GM19238 (cell line): ENCODE measurements around the gene FFAR4.

Experiments
- DNase-seq: peaks from one replicate; pipeline ENCODE4 v3.0.0; 2011; ENCODE audit warnings: low spot score; ENCODE audit not compliant: insufficient read length

Gene FFAR4

GRCh38 chr10:93599778-93600177 lies 33.3 kb downstream of the FFAR4 start:
- no peak for DNase-seq

DNA sequence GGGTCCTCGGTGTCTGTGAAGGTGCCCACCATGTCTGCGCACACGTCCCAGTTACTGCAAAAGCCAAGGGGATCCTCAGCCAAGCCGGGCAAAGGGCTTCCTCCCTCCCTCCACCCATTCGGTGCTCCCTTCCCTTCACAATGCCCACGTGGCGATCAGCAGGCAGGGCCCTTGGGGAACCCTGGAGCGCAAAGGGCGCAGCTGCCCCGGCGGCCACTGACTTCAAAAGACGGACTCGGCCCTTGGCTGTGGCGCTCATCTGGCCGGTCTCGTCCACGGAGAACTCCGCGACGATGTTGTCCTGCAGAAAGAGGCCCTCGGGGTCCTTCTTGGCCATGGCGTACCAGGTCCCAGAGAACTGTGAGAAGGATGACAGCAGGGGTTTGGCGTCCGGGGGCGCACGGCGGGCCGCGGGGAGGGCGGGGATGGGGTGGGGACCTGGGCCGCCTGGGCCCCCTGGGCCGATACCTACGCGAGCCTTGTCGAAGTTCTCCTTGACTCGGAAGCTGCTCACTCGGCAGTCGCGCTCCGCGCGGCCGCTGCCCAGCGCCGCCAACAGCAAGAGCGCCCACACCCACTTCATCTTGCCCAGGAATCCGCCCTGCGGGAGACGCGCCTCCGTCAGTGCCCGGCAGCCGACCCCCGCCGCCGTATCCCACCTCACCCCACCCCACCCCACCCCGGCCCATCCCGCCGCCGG lies 34.1 kb downstream of the FFAR4 start:
- no peak for DNase-seq

GRCh38 chr10:93601146-93601773 lies 34.8 kb downstream of the FFAR4 start, which contains the start of gene RBP4:
RBP4 (minus strand) TSS chr10:93601235; CDS start chr10:93601028, 207 bp downstream.
- DNase-seq: no peak

GRCh38 chr10:93601774-93602162 lies 35.3 kb downstream of the FFAR4 start:
- DNase-seq: no peak

GRCh38 chr10:93603023-93603422 lies 36.6 kb downstream of the FFAR4 start:
- no peak for DNase-seq

- DNase-seq: no peak
Measured at GRCh38 chr10:93604146-93604545, 37.7 kb downstream of the FFAR4 start.

GRCh38 chr10:93608421-93608820 lies 42.0 kb downstream of the FFAR4 start:
- DNase-seq: no peak

DNA sequence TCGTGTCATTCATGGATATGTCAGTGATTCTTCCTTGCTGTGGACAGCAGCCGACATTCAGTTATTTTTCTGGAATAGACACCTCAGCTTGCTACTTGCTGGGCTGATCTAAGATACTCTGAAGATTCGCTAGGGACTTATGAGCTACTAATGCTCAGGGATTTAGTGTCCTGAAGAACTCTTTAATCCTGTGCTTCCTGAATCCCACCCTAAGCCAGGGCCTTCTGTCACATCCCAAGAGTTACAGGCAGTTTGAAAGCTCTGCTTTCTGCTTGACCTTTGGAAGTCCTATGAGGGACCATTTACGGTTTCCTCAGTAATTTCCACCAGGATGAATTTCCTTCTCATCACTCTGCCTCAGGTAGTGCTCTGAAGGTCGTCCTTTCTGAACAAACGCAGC lies 45.8 kb downstream of the FFAR4 start, which contains the start of gene PDE6C:
Gene PDE6C (plus strand): TSS at position 227 of the 400 bp plus-strand sequence. CDS start 189 bp downstream, outside the sequence.
- no peak for DNase-seq

- DNase-seq: no peak
Measured at GRCh38 chr10:93613126-93613525, 46.7 kb downstream of the FFAR4 start.

DNA sequence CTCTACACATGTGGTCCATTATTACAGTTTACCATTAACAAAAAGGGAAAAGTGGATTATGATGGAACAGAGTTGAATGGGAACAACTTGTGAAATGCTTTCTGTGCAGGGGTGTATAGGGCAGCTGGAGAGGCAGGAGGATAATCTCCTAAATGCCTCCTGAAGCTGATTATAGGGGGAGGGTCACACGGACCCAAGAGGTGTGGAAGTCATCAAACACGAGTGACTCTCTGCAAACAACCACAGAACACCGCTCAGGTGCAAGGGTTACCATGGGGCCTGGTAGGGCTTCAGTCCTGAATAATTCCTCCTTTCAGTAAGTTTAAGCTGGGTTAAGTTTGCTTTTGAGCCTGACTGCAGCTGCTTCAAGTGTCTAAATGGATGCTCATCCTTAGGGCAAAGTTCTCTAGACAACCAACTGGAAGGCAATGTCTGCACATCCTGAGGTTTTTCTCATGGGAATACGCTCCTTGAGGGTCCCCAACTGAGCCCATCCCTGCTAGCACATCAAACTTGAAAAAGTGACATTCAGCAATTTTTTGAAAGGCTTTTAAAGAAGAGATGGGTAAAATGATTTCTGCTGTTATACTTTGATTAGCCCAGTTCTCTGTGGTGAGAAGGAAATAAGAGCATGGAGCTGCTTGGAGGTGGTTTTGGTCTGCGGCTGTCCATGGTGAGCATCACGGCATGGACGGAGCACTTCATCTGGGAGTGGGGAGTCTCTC lies 47.8 kb downstream of the FFAR4 start:
- DNase-seq: no peak

DNA sequence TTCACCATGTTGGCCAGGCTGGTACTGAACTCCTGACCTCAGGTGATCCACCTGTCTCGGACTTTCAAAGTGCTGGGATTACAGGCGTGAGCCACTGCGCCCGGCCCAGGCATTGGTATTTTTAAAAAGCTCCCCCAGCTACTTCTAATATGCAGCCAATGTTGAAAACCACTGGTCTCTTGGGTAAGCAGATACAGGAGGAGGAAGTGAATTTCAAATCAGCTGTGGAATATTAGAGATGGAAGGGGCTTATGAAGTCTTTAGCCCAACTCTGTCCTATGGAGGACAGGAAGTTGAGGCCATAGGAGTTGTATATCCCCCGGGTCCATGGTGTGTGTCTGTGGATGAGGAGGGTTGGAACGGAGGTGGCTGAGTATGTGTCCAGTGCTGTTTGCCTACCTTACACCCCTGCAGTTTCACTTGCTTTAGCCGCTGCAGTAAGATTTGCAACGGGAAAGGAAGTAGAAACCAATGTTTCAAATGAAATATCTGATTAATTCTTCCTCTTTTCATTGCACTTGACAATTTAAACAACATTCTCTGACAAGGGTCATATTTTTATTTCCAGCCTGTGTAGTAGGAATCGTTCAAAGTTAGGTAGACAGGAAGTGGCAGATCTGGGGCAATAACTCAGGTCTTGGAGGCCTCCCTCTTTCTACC lies 49.2 kb downstream of the FFAR4 start:
- no peak for DNase-seq

DNA sequence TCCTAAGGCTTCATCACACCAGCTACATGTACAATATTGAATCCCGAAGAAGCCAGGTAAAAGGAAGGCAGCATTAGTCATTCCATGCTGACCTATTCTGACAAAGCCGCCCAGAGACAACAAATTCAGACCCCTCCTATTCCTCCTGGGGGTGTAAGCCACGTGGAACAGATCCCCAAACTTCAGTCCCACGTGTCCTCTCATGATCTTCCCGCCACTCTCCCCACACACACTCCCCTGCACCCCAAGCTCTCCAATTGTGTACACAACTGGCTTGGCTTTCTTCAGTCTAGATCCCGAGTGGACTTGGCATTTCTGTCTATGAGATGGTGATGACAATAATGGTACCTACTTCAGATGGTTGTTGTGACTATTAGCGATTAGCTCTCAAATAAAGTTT lies 54.5 kb downstream of the FFAR4 start:
- DNase-seq: no peak

GRCh38 chr10:93622942-93623341 lies 56.5 kb downstream of the FFAR4 start:
- no peak for DNase-seq

DNA sequence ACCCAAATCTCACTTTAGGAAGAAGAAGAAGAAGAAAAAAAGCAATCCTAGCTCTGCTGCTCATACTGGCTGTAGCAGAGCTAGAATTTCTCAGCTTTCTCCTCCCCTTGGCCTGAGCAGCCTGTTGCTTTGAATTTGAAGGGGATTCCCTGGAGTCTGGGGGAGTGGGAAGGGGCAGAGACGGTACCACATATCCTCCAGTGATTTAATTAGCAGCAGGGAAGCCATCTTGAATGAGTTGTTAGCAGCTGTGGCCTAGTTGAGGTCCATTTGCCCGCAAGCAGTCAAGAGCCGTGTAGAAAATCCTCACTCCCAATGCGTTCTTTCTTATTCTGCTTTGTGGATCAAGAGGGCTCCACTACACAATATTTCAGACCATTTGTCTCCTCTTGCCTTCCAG lies 62.4 kb downstream of the FFAR4 start:
- no peak for DNase-seq

DNA sequence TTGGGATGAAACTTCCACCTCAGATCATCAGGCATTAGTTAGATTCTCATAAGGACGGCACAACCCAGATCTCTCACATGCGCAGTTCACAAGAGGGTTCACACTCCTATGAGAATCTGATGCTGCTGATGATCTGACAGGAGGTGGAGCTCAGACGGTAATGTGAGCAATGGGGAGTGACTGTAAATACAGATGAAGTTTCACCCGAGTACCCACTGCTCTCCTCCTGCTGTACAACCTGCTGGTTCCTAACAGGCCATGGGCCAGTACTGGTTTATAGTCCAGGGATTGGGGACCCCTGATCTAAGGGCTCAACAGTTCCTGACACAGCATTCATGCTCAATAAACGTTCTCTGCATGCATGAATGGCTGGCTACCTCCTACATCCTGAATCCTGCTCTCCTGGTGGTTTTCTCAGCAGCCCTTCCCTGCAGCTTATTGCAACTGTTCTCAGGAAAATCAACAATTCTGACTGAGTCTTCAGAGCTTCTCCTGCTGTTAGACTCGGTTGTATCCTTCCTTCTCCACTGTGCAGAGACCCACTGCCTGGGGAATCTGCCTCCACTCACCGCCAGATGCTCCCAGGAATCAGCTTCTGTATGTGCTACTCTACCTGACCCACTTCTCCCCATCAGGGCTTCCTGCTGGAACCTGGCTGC lies 63.3 kb downstream of the FFAR4 start:
- DNase-seq: no peak

GRCh38 chr10:93630625-93631557 lies 64.4 kb downstream of the FFAR4 start:
- DNase-seq: no peak
